Fibroblast of skin of left biceps (primary cell): ENCODE results near the gene ITPRID2.

Experiments
- DNase-seq, 2 experiments: peaks; one replicate each; pipeline ENCODE4 v3.0.0-alpha.2; 2013; ENCODE audit warnings: low read depth in 2 of 2

ITPRID2 gene

DNA sequence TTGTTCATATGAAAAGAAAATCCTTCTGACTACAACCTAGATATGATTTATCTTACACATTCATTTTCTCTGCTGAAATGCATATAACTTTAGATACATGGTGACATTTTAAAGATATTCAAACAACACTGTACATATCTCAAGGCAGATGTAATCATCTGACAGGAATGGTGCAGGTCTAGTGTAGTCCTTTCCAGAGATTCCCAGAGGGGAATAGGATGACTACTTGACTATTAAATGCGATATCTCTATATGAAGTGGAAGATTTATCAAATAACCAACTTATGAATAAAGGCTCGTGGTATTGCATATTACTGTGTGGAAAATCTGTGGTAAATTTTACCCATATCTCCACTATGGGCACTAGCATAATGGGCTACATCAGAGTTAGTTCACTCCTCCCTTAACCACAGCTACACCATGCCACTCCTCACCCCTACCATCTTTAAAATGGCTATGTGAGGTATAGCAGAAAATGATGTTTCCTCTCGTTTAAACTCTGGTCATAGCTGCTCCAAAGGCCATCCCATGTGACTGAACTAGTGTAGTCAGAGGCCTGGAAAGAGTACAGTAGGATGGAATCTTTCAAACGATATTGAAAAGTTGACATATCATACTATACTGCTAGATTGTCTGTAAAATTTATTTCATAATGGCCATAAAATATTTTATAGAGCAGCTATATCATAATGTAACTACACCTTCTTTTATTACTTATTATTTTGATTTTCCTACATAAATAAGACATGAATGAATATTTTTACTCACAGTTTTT lies 9.1 kb upstream of the ITPRID2 start:
- no peak for DNase-seq

DNA sequence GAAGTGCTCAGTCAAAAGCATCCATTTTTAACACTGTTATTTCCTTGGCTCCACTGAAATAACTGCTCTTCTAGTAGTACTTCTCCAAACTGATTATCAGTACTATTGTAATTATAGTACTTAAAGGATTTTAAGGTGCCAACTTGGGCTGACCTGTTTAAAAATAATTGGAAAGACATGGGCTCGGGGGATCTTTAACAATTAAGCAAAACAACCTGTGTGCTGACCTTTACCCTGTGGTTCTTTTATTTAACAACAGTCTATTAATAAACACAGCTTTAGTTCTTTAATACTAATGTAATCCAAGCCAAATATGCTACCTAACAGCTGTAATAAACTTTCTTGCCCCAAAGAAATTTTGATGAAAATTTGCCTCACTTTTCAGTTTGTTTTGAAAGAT lies 6.9 kb upstream of the ITPRID2 start:
- DNase-seq: no peak

DNA sequence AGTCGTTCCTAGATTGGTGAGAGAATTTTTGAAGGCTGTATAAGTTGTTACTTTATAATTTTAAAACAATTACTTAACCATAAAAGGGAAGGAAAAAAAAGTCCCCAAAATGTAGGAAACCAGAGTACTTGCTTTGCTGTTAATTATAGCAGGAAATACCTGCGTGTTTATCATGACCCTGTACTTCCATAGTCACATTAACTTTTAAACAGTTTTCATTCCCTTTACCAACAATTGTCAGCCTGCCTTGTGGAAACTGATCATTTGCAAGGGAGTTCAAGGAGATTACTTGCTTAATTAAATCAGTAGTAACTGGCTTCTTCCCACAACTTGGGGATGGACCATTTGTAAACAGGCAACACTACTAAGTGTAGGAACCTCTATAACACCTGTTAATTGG lies 6.4 kb upstream of the ITPRID2 start:
- DNase-seq: no peak

DNA sequence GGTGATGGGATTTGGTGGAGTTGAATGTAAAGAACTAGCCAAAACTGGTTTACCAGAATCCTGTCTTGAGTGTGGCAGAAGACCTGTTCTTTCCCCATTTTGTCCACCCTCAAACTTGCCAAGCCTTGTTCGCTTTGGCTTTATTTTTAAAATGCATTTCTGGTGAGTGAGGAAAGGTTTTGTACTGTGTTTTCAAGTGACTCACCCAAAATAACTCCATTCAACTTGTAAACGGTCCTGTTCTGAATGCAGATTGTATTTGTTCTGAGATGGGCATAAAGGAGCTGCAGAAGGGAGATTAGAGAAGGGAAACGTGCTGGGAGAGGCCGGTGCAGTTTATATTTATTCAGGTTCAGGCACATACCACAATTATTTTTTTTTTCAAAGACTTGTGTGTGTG lies 5.3 kb upstream of the ITPRID2 start:
- DNase-seq: no peak

DNA sequence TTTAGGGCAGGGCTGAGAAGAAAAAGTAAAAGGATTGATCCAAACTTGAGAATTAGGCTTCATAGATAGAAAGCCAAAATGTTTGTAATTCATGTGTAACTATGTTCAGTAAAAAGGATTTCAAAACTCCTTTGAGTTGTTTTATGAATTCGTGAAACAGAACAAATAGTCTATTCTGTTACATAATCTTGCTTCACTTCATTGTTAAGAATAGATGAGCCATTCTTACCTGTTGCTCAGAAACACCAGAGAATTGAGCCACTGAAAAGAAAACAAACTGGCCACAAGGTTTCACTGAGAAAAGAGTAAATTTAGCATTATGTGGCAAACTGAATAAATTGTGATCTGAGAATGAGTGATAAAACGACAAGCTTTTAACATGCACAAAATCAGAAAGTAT lies 4.5 kb upstream of the ITPRID2 start:
- no peak for DNase-seq

DNA sequence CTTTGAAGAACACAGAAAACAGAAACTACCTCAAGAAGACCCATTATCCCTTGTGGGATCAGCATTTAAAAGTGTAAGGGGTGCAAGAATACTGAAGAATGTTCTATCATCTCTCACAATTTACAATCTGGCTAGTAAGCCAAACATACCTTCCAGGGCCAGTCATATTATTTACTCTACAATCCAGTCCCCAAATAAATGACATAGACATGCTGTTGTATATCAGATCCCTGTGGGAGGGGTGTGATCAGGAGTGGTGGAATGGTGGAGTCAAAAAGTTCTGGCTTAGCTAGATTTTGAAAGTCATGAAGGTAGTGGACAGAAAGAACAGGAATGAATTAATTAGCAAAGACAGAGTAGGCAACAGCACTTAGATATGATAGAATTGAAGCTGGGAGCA lies 1.8 kb upstream of the ITPRID2 start:
- DNase-seq: no peak

DNA sequence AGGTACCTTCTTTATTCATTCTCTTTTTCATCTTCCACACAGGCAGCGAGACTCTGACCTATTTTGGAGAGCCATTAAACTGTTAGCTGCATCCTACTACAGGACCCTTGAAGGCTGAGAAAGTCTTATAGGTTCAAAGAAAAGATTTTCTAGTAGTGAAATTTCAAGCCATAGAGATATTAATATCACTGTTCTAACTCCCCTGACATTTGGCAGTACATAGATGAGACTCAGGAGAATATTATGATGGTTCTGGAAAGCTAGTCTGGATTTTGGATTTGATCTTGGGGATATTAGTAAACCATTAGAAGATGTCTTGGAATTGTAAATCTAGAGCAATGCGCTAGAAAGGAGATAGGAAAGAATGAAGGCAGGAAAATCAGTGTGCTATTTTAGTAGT lies 1.3 kb upstream of the ITPRID2 start:
- no peak for DNase-seq

DNA sequence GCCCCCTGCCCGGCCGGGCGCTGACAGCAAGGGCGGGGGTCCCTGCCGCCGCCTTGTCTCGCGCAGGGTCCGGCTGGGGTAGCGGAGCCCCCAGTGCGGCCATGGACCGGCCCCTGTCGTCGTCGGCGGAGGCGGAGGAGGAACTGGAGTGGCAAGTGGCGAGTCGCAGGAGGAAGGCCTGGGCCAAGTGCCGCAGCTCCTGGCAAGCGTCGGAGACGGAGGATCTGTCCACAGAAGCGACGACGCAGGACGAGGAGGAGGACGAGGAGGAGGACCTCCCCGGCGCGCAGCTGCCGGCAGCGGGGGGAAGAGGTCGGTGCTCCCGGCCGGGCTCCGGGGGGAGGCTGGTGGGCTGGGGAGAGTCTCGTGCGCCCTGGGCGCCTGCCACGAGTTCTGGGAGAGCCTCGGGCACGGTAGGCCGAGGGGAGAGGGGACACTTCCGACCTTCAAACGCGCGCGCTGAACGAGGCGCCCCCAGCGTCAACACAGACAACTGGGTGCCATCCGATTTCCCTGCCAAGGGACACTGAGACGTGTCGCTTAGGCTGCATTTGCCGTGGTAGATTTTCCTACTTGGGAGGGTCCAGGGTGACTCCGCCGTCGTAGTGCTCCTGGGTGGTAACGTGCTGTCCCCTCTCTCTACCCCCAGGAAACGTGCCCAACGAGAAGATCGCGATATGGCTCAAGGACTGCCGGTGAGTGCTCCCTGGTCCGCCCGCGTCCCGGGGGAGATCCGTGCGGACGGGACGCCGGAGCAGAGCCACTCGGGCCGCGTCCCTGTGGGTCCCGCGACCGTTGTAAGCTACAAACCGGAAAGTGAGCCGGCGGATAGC lies 652 bp downstream of the ITPRID2 start:
- DNase-seq: no peak

DNA sequence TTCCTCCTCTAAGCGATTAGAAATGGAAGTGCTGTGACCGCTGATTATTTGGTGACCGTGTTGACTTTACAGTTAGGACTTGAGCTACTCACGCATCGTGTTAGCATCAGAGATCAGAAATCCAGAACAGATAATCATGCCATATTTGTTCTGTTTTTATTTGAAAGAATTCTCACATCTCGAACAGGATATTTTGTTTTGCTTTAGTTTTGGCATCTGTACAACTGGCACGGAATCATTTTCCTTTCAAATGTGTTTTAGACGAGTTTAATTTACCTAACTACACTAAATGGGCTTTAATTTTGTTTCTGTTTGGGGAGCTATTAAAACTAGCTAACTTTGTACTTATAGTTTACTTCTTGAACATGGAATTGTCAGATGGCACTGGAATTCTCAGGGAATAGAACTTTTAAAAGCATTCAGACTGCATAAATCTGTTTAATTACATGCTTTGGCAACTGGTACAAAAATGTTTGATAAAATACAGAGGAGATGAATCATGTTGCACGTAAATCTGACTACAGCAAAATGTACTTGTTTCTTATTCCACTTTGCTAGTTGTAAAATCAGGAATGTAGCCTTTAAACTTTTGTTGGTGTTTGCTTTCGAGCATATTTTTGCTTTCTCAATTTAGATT lies 1.4 kb downstream of the ITPRID2 start:
- no peak for DNase-seq

DNA sequence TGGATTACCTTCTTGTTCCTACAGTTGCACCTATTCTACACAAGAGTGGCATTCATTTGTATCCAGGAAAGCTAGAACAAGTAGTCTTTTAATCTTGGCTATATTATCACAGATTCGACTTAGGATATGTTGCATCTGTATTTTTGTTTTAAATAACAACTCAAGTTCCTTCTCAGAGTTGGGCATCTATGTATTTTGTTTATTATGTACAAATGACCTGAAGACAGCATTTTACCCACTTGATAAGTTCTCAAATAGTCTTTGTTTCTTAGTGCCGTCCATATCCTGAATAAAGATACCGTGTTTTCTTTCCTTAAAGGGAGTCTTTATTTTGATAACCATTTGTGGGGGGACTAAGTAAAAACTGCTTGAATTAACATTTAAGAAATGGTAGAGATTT lies 2.9 kb downstream of the ITPRID2 start:
- DNase-seq: no peak

DNA sequence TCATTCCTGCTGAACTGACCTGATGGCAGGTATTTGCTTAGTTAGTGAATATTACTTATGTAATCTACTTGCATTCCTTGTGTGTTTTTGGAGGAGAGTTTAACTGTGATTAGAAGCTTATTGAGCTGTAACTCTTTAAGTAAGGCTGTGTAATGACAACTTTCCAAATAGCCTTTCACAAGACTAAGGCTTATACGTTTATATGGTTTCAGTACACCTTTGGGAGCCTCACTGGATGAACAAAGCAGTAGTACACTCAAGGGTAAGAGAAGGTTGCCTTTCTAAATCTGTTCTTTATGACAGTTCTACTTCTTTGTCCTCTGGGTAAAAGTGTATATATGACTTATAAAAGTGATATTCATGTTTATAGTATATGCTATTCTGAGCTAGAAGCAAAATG lies 4.3 kb downstream of the ITPRID2 start:
- no peak for DNase-seq

DNA sequence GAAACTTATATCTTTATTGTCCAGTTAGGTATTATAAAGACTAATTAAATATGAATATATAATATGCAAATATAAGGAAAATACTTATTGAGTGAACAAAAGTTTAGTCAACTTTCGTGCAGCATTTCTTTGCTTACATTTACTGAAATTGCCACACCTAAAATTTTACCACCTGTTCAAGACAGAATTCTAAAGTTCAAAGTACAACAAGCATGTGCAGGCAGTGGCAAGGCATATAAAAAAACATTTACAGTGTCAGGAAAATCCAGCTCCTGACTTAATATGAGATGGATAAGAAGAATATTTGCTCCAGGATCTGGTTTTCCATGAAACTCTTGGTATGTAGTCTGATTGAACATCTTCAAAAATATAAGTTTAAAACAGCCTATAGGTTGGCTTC lies 4.8 kb downstream of the ITPRID2 start:
- DNase-seq: no peak

DNA sequence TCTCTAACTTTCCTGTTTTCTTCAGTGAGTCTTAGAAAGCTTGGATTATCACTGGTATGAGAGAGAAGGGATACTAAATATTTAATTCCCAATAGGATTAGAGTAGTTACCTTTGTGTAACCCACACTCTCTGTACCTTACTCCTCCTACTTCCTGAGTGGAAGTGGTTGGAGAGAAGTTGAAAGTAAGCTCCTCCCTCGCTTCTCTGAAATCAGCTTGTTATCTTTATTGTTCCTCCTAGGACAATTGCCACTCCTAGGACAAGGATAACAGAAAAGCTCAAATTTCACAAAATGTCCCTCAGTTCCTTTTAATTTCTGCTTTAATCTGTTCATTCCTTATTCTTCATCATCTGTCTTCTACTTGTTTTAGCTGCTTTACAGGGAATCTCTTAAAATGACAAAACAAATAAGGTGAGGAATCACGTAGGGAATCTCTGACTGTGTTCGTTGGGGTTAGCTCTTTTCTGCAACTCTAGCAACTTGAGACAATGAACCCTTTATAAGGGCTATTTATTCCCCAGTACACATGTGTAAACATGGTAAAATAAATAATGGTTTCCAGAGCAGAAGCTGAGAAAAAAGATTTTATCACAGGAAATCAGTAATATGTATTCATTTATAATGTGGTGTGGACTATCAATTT lies 8.6 kb downstream of the ITPRID2 start:
- no peak for DNase-seq

DNA sequence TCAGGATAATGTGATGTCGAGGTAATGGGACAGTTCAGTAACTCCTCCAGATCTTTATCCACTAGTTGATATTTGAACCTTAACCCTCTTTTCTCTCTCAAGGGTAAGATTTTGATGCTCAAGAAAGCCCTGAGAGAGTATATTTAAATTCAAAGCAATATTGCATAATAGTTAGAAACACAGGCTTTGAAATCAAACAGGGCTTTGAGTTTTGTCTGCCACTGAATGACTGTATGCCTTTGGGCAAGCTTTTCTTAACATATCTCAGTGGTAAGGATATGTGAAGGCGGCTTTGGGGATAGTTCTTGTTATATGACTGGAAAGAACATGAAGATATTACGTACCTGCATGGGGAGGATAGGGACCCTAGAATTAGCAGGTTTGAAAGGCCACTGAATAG lies 11.1 kb downstream of the ITPRID2 start:
- DNase-seq: no peak

DNA sequence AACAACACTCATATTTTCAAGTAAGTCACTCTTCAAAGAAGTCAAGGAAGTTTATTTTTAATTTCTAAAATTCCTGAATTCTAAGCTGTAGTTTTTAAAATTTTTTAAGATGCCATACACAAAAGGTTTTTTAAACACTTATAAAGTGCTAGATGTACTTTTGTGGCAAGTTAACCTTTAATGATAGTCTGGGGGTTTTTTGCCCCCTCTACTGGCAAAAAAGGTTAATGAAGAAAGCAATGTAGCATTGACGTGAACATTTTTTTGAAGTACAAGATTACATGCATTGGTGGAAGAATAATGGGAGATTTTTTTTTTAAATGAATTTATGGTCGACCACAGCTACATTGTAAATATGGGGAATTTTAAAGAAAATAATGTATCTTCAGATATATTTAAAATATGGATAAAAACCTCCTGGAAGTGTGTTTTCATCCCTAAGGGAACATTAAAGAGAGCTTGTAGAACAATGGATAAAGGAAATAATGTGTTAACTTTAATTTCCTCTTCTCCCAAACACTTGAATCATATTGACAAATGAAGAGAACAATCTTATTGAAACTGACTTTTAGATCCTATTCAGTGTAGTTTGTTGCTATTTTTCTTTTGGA lies 12.6 kb downstream of the ITPRID2 start:
- DNase-seq: no peak

DNA sequence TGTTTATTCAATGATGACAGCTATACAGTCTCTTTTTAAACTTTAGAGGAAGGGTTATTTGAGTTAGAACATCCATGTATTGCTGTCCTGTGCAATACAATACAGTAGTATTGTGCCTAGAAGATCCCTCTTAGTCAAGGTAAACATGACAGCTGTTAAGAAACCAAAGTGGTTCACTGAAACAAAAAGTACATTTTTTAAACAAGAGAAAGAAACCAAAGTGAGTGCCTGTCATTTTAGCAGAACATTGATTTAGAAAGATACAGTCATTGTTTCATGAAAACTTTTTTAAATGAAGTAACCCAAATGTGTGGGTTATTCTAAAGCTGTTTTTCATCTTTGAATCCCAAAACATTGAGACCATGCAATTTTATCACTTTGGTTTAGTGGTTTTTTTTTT lies 15.5 kb downstream of the ITPRID2 start:
- DNase-seq: no peak

DNA sequence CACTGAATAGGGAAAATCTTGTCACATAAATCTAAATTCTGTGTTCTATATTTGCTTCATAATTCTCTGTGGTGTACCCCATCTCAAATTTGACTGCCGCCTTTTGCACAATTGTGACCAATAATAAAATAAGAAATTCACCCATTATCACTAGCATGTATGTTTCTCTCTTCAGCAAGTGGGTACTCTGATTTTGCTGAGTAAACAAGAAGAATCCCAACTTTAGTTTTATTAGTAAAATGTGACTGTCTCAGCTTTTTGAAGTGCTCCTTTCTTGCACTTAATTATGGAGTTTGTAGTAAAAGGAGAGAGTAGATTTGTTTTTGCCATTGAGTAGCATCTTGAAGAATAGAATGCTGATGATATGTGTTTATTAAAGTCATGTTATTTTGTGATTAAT lies 16.1 kb downstream of the ITPRID2 start:
- DNase-seq: no peak

DNA sequence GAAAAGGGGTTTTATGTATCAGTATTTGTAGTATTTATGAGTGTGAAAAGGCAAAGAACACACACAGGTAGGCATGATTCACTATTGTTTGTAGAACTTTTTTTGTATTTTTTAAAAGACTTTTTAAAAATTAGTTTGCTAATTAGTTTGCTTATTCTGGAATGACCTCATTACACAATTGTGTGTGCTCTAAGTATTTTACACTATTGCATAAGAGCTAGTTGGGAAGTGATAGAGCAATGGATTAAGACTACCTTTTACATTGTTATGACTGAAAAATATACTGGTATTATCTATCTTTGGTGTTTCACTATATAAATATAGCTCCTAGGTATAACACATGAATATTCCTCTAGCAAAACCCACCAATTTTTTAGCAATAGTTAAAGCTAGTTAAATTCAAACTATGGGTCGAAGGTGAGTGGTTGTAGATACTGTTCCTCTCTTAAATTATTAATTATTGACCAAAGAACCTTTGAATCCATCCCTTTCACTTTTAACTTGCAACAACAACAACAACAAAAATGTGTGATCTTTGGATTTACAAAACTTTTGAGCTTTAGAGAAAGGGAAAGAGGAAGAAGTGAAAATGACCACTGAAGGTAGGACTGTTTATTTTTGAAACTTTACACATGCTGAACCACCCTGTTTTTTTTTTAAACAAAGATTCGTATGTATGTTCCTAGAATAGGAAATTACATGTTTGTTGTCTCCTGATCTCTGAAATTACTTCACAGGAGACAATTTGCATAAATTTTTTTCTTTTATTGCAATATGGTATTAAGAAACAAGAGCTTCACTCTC lies 18.7 kb downstream of the ITPRID2 start:
- no peak for DNase-seq

DNA sequence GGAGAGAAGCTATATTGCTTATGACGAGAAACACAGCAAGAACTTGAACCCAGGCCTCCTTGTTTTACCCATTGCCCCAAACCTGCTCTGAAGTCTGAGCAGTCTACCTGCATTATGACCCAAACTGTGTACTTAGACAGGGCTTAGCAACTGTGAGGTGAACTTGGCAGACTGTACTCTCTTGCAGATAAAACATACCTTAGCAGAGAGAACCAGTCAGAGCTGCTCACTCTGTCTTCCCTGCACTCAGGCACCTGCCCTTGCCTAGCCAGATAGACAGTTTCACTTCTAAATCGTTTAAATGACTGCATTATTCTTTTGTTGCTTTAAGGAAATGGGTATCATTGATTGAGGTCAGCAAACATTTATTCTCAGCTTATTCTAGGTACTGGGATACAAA lies 20.3 kb downstream of the ITPRID2 start:
- DNase-seq: no peak

DNA sequence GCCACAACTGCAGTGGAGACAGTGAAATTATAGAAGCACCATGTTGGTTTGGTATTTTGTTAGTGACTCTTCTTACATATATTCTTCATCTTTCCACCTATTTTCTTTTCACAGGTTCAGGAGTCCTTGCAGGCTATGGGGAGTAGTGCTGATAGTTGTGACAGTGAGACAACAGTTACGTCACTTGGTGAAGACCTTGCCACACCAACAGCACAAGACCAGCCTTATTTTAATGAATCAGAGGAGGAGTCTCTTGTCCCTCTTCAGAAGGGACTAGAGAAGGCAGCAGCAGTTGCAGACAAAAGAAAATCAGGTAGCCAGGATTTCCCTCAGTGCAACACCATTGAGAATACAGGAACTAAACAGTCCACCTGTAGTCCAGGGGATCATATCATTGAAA lies 23.6 kb downstream of the ITPRID2 start:
- DNase-seq: no peak
